HepG2 (cell line): Measurements from ENCODE around the gene CHKA. TPM values are rescaled to one million over a fixed set of nuclear protein-coding genes. Genes with fewer than 3 reads are reported as not detected.

Experiments used
- AKAP8 ChIP-seq: sonication (generic); formaldehyde crosslinking; IDR thresholded peaks from 2 replicates; pipeline ENCODE4 v1.5.1; 2020; ENCODE audit warnings: mild to moderate bottlenecking, missing genetic modification reagents
- EED ChIP-seq: sonication (generic); formaldehyde crosslinking; IDR thresholded peaks from 2 replicates; pipeline ENCODE4 v1.5.0; 2020; ENCODE audit warnings: mild to moderate bottlenecking, missing genetic modification reagents
- EP300 ChIP-seq, 3 experiments: sonication (generic) in 1 of 3; formaldehyde crosslinking in 1 of 3; IDR thresholded peaks; 2 replicates each; pipeline versions ENCODE4 v1.5.1 to v1.6.1; 2011 to 2020; ENCODE audit warnings: low read depth in 2 of 3, low read length in 2 of 3, borderline replicate concordance in 1 of 3, improper control_type of control experiment in 1 of 3, mild to moderate bottlenecking in 1 of 3, missing genetic modification reagents in 1 of 3, moderate library complexity in 1 of 3
- ERF ChIP-seq: IDR thresholded peaks from 2 replicates; pipeline ENCODE4 v1.6.1; 2018; ENCODE audit warnings: missing biosample characterization, missing genetic modification reagents
- JDP2 ChIP-seq: sonication (generic); formaldehyde crosslinking; IDR thresholded peaks from 2 replicates; pipeline ENCODE4 v1.8.1; 2022; ENCODE audit warnings: missing genetic modification reagents, borderline replicate concordance
- LCORL ChIP-seq, 2 experiments: fragments of 450-650 bp in 1 of 2; sonication (generic) in 1 of 2; formaldehyde crosslinking in 1 of 2; IDR thresholded peaks; 2 replicates each; pipeline versions ENCODE4 v1.5.0 to v1.6.1; 2017 to 2020; ENCODE audit warnings: antibody characterized with exemption in 1 of 2, missing genetic modification reagents in 1 of 2
- PHF20 ChIP-seq: sonication (generic); formaldehyde crosslinking; IDR thresholded peaks from 2 replicates; pipeline ENCODE4 v1.5.0; 2020; ENCODE audit warnings: mild to moderate bottlenecking, missing genetic modification reagents
- TBP ChIP-seq: sonication (generic); formaldehyde crosslinking; IDR thresholded peaks from 2 replicates; pipeline ENCODE4 v1.5.0; 2020; ENCODE audit warnings: missing genetic modification reagents
- TBX2 ChIP-seq: sonication (generic); formaldehyde crosslinking; IDR thresholded peaks from 2 replicates; pipeline ENCODE4 v1.5.0; 2020; ENCODE audit warnings: missing genetic modification reagents, mild to moderate bottlenecking, borderline replicate concordance
- ZBTB20 ChIP-seq: sonication (generic); formaldehyde crosslinking; IDR thresholded peaks from 2 replicates; pipeline ENCODE4 v1.8.1; 2023; ENCODE audit warnings: missing genetic modification reagents, low read depth, mild to moderate bottlenecking, borderline replicate concordance
- ZNF331 ChIP-seq: sonication (generic); formaldehyde crosslinking; IDR thresholded peaks from 2 replicates; pipeline ENCODE4 v1.4.0; 2020; ENCODE audit warnings: missing genetic modification reagents
- ZNF350 ChIP-seq: sonication (generic); formaldehyde crosslinking; IDR thresholded peaks from 2 replicates; pipeline ENCODE4 v1.4.0; 2020; ENCODE audit warnings: mild to moderate bottlenecking, low read depth, missing genetic modification reagents, borderline replicate concordance
- ZNF777 ChIP-seq: sonication (generic); formaldehyde crosslinking; IDR thresholded peaks from 2 replicates; pipeline ENCODE4 v1.4.0; 2020; ENCODE audit warnings: missing genetic modification reagents
- polyA plus RNA-seq, 8 experiments: library from polyadenylated mRNA; depleted of rRNA in 3 of 8; stranded (reverse) in 7 of 8; unstranded in 1 of 8; fragments of >200 nt; fragmentation: Illumina TruSeq in 4 of 8; extraction: Trizol in 4 of 8; gene quantifications; 2 replicates each; pipeline versions ENCODE4 v1.2.1 to v1.2.3, GENCODE V29; 2011 to 2016; ENCODE audit warnings: low read depth in 4 of 8, missing spikeins in 1 of 8, mixed read lengths in 1 of 8; ENCODE audit not compliant: insufficient read depth in 1 of 8
- total RNA-seq, 5 experiments: library from RNA; depleted of rRNA; stranded (reverse); fragments of >200 nt; fragmentation: Illumina TruSeq; extraction: Trizol; gene quantifications; 2 replicates each; pipeline ENCODE4 v1.2.3, GENCODE V29; 2016; ENCODE audit warnings: low read depth in 1 of 5
- TF ChIP-seq, protein P1 (sequence below): sonication (generic); formaldehyde crosslinking; IDR thresholded peaks from 2 replicates; pipeline ENCODE4 v1.8.0; 2022; ENCODE audit warnings: mild to moderate bottlenecking, missing genetic modification reagents
- TF ChIP-seq, protein P2 (sequence below): sonication (generic); formaldehyde crosslinking; IDR thresholded peaks from 2 replicates; pipeline ENCODE4 v1.4.0; 2020; ENCODE audit warnings: missing genetic modification reagents, mild to moderate bottlenecking, borderline replicate concordance
- TF ChIP-seq, protein P3 (sequence below): sonication (generic); formaldehyde crosslinking; conservative IDR thresholded peaks from 2 replicates; pipeline ENCODE4 v1.4.0; 2020; ENCODE audit warnings: missing genetic modification reagents
- TF ChIP-seq, protein P4 (sequence below), 2 experiments: IDR thresholded peaks; 2 replicates each; pipeline ENCODE4 v1.6.1; 2011 to 2012; ENCODE audit warnings: low read length in 2 of 2, borderline replicate concordance in 1 of 2, low read depth in 1 of 2, mild to moderate bottlenecking in 1 of 2, moderate library complexity in 1 of 2

CHKA gene
- total and polyA plus RNA-seq, 2 of the 13 experiments (the other 11 are each of a cell fraction or from before 2014, with no cell fraction given): 71.6 to 92.7 TPM

DNA sequence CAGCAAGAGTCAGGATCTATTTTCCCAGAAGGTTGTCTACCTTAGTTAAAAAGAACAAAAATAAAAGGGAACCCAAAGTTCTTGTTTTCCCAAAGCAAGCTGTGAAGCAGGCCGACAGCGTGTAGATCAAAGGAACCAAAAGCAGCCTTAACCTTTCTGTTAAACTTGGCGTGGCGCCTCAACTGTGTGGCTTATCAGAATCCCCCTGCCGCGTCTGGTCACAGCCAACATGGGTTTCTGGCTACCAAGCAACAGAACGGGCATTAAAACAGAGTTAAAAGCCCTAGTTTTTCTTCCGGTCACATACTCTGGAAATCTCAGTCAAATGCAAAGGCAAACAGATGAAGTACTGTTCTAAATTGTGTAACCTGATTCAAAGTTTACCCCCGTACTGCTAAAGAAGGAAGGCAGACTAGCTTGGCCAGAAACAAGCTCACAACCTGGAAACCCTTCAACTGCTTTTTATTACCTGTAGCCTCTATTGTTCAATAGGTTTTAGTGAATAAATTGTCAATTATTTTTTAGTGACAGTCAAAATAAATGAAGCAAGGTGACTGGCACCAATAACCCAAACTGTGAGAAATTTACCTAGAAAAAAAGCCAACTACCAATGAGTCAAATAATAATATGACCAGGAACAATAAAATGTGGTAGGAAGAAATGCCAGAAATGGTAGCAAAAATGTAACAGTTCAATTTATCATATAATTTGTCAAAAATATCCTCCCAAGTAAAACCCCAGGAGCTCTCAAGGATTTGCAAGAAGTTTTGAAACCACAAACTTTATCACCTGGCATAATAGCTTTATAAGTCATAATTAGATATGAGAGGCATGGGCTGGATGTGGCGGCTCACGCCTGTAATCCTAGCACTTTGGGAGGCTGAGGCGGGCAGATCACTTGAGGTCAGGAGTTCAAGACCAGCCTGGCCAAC, 21.4 kb downstream of the CHKA start (continued):
- TF ChIP-seq ZNF350 (CRISPR knock-in tag) (0 out of 2 replicates have a peak, but pooled peaks have one; percentile 41), ZNF777 (CRISPR knock-in tag) (no peak), AKAP8 (CRISPR knock-in tag) (peak; percentile 66; the same call in 1 of the 2 replicates), ZNF331 (CRISPR knock-in tag) (peak; percentile 71; the same call in 1 of the 2 replicates), LCORL (IDR thresholded peaks at IDR 0.05) (peak; percentile 54; the same call in 1 of the 2 replicates), LCORL (CRISPR knock-in tag; IDR thresholded peaks at IDR 0.05) (peak; percentile 85), TBP (CRISPR knock-in tag) (no peak), EED (CRISPR knock-in tag) (no peak), EP300 (IDR thresholded peaks at IDR 0.05; ENCODE audit: low read depth in 2 of 2, low read length in 2 of 2) (peak in 1 of 2 experiments; percentile 96; a peak in 3 of 4 replicates), EP300 (CRISPR knock-in tag; IDR thresholded peaks at IDR 0.05; ENCODE audit: borderline replicate concordance) (peak; percentile 97), PHF20 (CRISPR knock-in tag) (no peak), ERF (CRISPR knock-in tag) (peak; percentile 83; the same call in 1 of the 2 replicates), ZBTB20 (peak; percentile 60; the same call in 1 of the 2 replicates), JDP2 (CRISPR knock-in tag) (no peak; the same call in 1 of the 2 replicates), TBX2 (CRISPR knock-in tag) (peak; percentile 96)
- TF ChIP-seq, protein P1, sequence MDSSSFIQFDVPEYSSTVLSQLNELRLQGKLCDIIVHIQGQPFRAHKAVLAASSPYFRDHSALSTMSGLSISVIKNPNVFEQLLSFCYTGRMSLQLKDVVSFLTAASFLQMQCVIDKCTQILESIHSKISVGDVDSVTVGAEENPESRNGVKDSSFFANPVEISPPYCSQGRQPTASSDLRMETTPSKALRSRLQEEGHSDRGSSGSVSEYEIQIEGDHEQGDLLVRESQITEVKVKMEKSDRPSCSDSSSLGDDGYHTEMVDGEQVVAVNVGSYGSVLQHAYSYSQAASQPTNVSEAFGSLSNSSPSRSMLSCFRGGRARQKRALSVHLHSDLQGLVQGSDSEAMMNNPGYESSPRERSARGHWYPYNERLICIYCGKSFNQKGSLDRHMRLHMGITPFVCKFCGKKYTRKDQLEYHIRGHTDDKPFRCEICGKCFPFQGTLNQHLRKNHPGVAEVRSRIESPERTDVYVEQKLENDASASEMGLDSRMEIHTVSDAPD (CRISPR knock-in tag): peak; percentile 71; the same call in 1 of the 2 replicates
- TF ChIP-seq, protein P2, sequence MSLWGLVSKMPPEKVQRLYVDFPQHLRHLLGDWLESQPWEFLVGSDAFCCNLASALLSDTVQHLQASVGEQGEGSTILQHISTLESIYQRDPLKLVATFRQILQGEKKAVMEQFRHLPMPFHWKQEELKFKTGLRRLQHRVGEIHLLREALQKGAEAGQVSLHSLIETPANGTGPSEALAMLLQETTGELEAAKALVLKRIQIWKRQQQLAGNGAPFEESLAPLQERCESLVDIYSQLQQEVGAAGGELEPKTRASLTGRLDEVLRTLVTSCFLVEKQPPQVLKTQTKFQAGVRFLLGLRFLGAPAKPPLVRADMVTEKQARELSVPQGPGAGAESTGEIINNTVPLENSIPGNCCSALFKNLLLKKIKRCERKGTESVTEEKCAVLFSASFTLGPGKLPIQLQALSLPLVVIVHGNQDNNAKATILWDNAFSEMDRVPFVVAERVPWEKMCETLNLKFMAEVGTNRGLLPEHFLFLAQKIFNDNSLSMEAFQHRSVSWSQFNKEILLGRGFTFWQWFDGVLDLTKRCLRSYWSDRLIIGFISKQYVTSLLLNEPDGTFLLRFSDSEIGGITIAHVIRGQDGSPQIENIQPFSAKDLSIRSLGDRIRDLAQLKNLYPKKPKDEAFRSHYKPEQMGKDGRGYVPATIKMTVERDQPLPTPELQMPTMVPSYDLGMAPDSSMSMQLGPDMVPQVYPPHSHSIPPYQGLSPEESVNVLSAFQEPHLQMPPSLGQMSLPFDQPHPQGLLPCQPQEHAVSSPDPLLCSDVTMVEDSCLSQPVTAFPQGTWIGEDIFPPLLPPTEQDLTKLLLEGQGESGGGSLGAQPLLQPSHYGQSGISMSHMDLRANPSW (CRISPR knock-in tag): peak; percentile 85
- TF ChIP-seq, protein P3, sequence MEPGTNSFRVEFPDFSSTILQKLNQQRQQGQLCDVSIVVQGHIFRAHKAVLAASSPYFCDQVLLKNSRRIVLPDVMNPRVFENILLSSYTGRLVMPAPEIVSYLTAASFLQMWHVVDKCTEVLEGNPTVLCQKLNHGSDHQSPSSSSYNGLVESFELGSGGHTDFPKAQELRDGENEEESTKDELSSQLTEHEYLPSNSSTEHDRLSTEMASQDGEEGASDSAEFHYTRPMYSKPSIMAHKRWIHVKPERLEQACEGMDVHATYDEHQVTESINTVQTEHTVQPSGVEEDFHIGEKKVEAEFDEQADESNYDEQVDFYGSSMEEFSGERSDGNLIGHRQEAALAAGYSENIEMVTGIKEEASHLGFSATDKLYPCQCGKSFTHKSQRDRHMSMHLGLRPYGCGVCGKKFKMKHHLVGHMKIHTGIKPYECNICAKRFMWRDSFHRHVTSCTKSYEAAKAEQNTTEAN (CRISPR knock-in tag): peak; percentile 57; the same call in 1 of the 2 replicates
- TF ChIP-seq, protein P4, sequence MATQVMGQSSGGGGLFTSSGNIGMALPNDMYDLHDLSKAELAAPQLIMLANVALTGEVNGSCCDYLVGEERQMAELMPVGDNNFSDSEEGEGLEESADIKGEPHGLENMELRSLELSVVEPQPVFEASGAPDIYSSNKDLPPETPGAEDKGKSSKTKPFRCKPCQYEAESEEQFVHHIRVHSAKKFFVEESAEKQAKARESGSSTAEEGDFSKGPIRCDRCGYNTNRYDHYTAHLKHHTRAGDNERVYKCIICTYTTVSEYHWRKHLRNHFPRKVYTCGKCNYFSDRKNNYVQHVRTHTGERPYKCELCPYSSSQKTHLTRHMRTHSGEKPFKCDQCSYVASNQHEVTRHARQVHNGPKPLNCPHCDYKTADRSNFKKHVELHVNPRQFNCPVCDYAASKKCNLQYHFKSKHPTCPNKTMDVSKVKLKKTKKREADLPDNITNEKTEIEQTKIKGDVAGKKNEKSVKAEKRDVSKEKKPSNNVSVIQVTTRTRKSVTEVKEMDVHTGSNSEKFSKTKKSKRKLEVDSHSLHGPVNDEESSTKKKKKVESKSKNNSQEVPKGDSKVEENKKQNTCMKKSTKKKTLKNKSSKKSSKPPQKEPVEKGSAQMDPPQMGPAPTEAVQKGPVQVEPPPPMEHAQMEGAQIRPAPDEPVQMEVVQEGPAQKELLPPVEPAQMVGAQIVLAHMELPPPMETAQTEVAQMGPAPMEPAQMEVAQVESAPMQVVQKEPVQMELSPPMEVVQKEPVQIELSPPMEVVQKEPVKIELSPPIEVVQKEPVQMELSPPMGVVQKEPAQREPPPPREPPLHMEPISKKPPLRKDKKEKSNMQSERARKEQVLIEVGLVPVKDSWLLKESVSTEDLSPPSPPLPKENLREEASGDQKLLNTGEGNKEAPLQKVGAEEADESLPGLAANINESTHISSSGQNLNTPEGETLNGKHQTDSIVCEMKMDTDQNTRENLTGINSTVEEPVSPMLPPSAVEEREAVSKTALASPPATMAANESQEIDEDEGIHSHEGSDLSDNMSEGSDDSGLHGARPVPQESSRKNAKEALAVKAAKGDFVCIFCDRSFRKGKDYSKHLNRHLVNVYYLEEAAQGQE (IDR thresholded peaks at IDR 0.05; ENCODE audit: borderline replicate concordance in 1 of 2, low read depth in 1 of 2, low read length in 2 of 2): peak in 1 of 2 experiments; percentile 60; a peak in 1 of 4 replicates
